A549 treated with dexamethasone at 1 μM for 4 hours (cell line): ENCODE data around the gene RPRD1B. TPM values are rescaled to one million over a fixed set of nuclear protein-coding genes. Genes with fewer than 3 reads are reported as not detected.

Source experiments
- total RNA-seq: library from RNA; stranded (reverse); fragments of 200-300 nt; extraction: Qiagen RNA extraction; gene quantifications from 5 replicates; pipeline ENCODE4 v1.2.3, GENCODE V29; 2022

RPRD1B gene, protein sequence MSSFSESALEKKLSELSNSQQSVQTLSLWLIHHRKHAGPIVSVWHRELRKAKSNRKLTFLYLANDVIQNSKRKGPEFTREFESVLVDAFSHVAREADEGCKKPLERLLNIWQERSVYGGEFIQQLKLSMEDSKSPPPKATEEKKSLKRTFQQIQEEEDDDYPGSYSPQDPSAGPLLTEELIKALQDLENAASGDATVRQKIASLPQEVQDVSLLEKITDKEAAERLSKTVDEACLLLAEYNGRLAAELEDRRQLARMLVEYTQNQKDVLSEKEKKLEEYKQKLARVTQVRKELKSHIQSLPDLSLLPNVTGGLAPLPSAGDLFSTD
- total RNA-seq: 24.9 to 34.0 TPM (median 29.5 TPM) in 5 replicates

DNA sequence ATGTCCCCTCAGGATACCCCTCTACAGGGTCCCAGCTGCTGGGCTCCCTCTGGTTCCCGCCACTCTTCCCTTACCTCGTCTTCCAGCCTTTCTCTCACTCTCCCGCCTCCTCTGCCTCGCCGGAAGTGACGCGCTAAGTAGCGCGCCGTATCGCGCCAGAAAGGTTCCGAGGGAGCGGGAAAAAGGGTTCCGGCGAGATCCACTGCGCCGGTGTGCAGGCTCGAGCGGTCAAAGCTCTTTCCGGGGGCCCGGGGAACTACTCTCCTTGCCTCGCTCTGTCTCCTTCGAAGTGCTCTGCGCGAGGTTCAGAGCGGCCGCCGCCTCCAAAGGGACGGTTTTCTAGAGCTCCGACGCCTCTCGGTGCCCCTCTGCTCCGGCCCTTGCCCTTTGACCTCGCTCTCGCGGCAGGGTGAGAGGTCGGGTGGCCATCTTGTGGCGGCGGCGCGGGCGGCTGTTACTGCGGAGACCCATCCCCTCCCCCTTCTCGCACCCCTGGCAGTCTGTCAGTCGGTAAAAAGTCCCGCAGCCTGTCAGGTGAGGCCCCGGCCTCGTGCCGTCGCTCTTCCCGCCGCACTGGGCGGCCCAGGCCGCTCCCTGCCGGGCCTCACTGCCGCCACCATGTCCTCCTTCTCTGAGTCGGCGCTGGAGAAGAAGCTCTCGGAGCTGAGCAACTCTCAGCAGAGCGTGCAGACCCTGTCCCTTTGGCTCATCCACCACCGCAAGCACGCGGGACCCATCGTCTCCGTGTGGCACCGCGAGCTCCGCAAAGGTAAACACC lies at the start of gene RPRD1B, which contains the start of gene TTI1:
TSS of gene RPRD1B (plus strand) at position 417 of the 778 bp plus-strand sequence. CDS start at position 619, 202 bp downstream.
TSS of gene TTI1 (minus strand) at position 127 of the 778 bp plus-strand sequence. CDS start 19,640 bp downstream, outside the sequence.

Other genes starting within 250 kb of the RPRD1B start
- 19.8 to 29.6 TPM (median 20.9 TPM) in 5 replicates for gene VSTM2L, start 130.6 kb upstream of the RPRD1B start, total RNA-seq
- gene TTI1, start 290 bp upstream of the RPRD1B start, total RNA-seq: 17.8 to 23.9 TPM (median 23.0 TPM) in 5 replicates
- 402 to 631 TPM (median 528 TPM) in 5 replicates for gene TGM2, start 131.5 kb downstream of the RPRD1B start, total RNA-seq
- gene KIAA1755, start 227.0 kb downstream of the RPRD1B start, total RNA-seq: 0.13 to 0.26 TPM (median 0.18 TPM) in 5 replicates